IPS-NIHi7 (cell line): ENCODE data around the gene IGF2BP3.
A peak's percentile ranks its signal among the peaks of the same experiment; 100 is the strongest.

Experiments
- DNase-seq: peaks from one replicate; pipeline ENCODE4 v3.0.0; 2012; ENCODE audit warnings: mixed read lengths; ENCODE audit errors: extremely low spot score

The IGF2BP3 gene

GRCh38 chr7:23295401-23295697 is 174.9 kb downstream of the IGF2BP3 start:
- no peak for DNase-seq

DNA sequence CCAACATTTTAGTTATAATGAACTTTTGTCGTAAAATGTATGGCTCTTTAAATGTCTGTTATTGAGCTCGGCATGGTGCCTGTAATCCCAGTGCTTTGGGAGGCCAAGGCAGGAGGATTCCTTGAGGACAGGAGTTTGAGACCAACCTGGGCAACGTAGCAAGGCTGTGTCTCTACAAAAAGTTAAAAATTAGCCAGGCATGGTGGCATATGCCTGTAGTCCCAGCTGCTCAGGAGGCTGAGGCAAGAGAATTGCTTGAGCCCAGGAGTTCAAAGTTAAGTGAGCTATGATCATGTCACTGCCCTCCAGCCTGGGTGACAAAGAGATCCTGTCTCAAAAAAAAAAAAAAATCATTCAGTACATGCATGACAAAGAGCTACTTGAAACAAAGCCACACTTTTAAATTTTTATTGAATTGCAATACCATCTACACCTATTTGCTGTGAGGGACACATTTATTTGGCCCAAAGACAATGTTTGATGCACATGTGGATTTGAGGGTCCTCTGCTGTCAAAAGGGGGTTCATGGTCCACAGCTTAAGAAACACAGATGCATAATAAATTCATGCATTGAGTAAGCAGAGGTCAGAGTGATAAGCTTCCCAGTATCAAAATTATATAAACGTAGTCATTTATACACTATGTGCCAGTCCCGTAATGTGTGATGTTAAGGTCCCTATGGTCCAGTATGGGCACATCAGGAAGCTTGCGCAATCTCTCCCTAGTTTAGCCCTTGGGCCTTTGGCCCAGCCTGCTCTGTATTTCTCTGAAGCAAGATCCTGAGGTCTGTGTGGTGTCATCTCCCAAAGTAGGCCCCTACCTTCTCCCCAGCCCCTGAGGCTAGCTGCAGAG is 175.5 kb downstream of the IGF2BP3 start:
- DNase-seq: no peak

DNA sequence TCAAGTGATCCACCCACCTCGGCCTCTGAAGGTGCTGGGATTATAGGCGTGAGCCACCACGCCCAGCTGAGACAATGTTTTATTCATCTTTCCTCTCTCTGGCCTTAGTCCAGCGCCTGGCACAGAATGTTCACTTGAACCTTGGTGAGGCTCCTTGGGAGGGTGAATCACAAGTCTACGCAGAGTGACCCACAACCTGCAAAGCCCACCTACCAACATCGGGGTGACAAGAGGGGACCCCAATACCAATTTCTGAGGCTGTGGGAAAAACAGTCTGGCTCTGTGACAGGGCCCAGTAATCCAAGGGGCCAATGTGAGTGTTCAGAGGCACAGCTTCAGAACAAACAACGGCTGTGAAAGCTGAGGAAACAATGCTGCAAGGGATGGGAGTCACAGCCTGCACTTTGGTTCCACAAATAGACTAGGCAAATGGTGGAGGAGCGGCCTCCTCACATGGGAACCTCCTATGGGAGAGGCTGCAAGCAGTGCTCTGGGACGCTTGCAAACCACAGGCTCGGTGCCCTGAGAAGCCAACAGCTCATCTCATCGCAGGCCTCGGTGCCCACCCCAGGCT is 176.7 kb downstream of the IGF2BP3 start:
- no peak for DNase-seq

- no peak for DNase-seq
Observed at GRCh38 chr7:23292623-23293022, 177.7 kb downstream of the IGF2BP3 start.

DNA sequence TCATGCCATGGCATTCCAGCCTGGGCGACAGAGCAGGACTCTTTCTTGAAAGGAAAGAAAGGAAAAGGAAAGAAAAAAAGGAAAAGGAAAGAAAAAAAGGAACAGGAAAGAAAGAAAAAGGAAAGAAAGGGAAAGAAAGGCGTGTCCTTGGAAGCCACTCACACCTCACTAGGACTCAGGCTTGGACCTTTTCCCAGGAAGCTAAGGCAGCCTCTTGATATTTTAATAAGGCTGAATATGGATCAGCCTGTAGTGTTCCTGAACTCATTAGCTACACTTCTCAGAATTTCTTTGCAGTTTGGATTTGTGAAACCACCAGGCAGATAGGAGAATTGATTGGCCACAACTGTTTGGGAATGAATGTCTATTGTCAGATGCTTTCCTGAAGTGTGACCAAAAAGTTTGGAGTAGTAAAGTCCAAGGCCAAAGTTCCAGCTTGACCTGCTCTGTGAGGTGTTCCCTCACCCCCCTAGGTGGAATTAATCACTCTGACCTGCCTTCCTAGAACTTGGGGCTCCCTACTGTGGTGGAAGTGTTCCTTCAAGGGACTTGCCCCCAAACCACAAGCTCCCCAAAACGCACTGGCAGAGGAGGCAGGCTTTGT is 178.2 kb downstream of the IGF2BP3 start:
- DNase-seq: no peak

GRCh38 chr7:23290993-23291392 is 179.3 kb downstream of the IGF2BP3 start:
- no peak for DNase-seq

- no peak for DNase-seq
Observed at GRCh38 chr7:23287612-23288011, 182.7 kb downstream of the IGF2BP3 start.

GRCh38 chr7:23285657-23286646 is 184.3 kb downstream of the IGF2BP3 start:
- DNase-seq: no peak

DNA sequence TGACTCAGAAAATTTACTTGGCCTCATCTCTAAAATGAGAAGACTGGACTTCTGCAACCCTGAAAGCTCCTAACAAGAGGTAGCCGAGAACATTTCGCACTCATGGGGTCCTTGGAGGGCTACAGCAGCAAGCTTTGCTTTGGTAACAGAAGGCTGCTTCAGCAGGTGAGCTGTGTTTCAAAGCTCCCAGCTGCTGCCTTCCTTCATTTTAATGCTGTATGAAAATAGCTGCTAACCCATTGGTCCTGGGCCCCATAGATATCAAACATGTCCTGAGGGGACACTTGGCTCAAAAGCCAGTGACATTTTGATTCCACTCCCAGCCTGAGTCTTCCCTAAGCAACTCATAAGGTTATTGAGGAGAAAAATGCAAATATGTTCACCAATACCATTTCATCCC is 185.4 kb downstream of the IGF2BP3 start:
- DNase-seq: no peak

GRCh38 chr7:23283086-23283485 is 187.2 kb downstream of the IGF2BP3 start:
- no peak for DNase-seq

GRCh38 chr7:23279819-23280525 is 190.3 kb downstream of the IGF2BP3 start:
- DNase-seq: no peak

- DNase-seq: peak; percentile 74
Observed at GRCh38 chr7:23277359-23277989, 192.8 kb downstream of the IGF2BP3 start.

DNA sequence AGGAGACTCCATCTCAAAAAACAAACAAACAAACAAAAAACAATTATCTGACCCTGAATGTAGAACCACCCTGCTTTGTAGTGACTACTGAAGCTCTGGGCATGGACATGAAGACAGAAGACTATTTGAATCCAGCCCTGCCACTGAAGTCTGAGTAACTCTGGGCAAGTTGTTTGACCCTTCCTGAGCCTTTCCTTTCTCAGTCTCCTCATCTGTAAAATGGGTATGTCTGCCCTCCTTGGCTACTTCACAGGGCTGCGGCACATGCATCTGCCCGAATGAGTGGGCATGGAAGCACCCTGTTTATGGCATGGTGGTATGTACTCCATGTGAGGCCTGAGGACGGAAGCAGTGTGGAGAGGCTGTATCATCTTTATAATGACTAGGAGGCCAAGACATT is 193.3 kb downstream of the IGF2BP3 start:
- no peak for DNase-seq

GRCh38 chr7:23276376-23276775 is 193.9 kb downstream of the IGF2BP3 start:
- no peak for DNase-seq

DNA sequence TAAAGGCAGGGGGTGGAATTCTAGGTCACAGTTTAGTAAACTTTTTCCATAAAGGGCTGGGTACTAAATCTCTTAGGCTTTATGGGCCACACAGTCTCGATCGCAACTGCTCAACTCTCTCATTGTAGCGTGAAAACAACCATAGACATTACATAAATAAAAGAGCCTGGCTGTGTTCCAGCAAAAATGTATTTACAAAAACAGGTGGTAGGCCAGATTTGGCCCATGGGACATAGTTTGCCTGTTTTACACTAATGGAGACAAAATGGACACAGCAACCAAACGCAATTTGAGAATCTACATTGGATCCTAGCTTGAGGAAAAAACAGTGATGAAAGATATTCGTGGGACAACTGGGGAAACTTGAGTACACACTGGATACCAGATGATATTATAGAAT is 194.4 kb downstream of the IGF2BP3 start:
- no peak for DNase-seq

- DNase-seq: peak; percentile 86
Observed at GRCh38 chr7:23273141-23273599, 197.1 kb downstream of the IGF2BP3 start.

DNA sequence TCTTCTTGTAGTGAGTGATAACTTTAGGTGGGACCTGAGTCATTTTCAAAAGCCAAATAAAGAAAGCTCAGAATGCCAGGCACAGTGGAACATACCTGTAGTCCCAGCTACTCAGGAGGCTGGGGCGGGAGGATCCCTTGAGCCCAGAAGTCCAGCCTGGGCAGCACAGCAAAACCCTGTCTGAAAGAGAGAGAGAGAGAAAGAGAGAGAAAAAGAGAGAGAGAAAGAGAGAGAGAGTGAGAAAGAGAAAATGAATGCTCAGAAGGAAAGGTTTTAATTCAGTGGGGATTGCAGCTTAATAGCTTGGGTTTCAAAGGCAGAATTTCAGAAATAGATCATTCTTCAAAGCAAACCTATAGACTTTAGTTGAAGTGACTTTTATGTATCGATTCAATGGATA is 198.0 kb downstream of the IGF2BP3 start:
- DNase-seq: no peak

- no peak for DNase-seq
Observed at GRCh38 chr7:23268746-23269145, 201.5 kb downstream of the IGF2BP3 start.

- DNase-seq: no peak
Observed at GRCh38 chr7:23268167-23268566, 202.1 kb downstream of the IGF2BP3 start.

DNA sequence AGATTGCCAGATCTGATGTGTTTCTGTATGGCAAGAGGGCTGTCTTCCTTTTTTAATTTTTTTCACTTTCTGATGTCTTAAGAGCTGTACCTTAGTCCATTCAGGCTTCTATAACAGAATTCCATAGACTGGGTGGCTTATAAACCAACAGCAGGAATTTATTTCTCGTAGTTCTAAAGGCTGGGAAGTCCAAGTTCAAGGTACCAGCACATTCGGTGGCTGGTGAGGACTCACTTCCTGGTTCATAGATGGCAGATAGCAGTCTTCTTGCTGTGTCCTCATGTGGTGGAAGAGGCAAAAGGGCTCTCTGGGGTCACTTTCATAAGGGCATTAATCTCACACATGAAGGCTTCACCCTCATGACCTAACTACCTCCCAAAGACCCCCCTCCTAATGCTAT is 202.9 kb downstream of the IGF2BP3 start:
- DNase-seq: no peak

DNA sequence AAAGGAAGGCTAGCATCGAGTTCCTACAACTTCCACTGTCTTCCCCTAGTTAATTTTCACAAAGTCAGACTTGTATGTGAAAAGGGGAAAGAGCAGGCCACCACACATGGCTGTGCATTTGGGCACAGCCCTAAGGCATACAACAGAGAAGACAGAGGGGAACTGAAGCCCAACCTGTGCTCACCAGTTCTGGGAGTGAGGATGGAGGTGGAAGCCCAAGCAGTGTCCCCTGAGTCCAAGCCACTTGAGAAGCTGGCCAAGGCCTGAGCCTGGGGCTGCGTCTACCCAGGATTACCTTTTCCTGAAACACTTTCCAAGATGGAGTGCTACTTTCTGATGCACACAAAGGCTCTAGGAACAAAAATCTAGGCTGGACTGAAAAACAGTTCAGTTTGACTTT is 203.4 kb downstream of the IGF2BP3 start:
- DNase-seq: no peak
